ENCODE data around the gene UPP1. TPM values are rescaled to one million over a fixed set of nuclear protein-coding genes. Genes with fewer than 3 reads are reported as not detected.
A peak's percentile ranks its signal among the peaks of the same experiment; 100 is the strongest.

UPP1 gene
- total RNA-seq, 2 experiments from 2014 or later: 89.6 to 93.3 TPM

- ChIA-PET CTCF (interaction anchor here (0.9 to 2.4 kb wide), 3 partner anchors 20 to 115 kb away, joined by 3 to 12 read pairs (median 5); no protein-coding TSS in a partner anchor), POLR2A (interaction anchor here (0.6 to 1.2 kb wide), 5 partner anchors 10 to 174 kb away, joined by 3 to 4 read pairs (median 3); no protein-coding TSS in a partner anchor)
- peaks cover 54% of the 10 kb centered on the region for H3K4me1 Mint-ChIP-seq (ENCODE audit: low read depth)
- ATAC-seq (peak; percentile 25), DNase-seq (peak; percentile 68)
- intact Hi-C loops (cut with micrococcal nuclease): no loop called here
- peaks cover 2% of the 10 kb centered on the region for H3K36me3 Mint-ChIP-seq (ENCODE audit: low read depth)
- TF ChIP-seq CTCF (IDR thresholded peaks at IDR 0.05): no peak
- no peaks in the 10 kb centered on the region for H3K9me3 Mint-ChIP-seq
- peak overlapping the region; percentile 3 for H3K4me3 Mint-ChIP-seq
- H3K27me3 Mint-ChIP-seq: no peaks in the 10 kb centered on the region
- H3K27ac Mint-ChIP-seq: peak overlapping the region; percentile 81
Observed at GRCh38 chr7:48083114-48083830, 5.8 kb upstream of the UPP1 start.

- peaks cover 5% of the 10 kb centered on the region for H3K36me3 Mint-ChIP-seq (ENCODE audit: low read depth)
- ChIA-PET CTCF (interaction anchor here (1.0 to 2.2 kb wide), 6 partner anchors 9 to 101 kb away, joined by 3 to 13 read pairs (median 4); no protein-coding TSS in a partner anchor), POLR2A (interaction anchor here (0.8 to 1.8 kb wide), 6 partner anchors 11 to 40 kb away, joined by 3 to 7 read pairs (median 5); no protein-coding TSS in a partner anchor)
- H3K27ac Mint-ChIP-seq: peak overlapping the region; percentile 89
- H3K9me3 Mint-ChIP-seq: no peaks in the 10 kb centered on the region
- intact Hi-C loops (cut with micrococcal nuclease): loop anchor here (1.0 to 5.0 kb wide), 3 partner anchors 43 to 106 kb away; partner anchors contain the start of gene HUS1
- peak; percentile 93 for DNase-seq
- peaks cover 54% of the 10 kb centered on the region for H3K4me1 Mint-ChIP-seq (ENCODE audit: low read depth)
- peak; percentile 43 for ATAC-seq
- no peak for TF ChIP-seq CTCF (IDR thresholded peaks at IDR 0.05)
- H3K4me3 Mint-ChIP-seq: peak overlapping the region; percentile 39
- no peaks in the 10 kb centered on the region for H3K27me3 Mint-ChIP-seq
Observed at GRCh38 chr7:48084727-48085432, 4.2 kb upstream of the UPP1 start.

GRCh38 chr7:48085433-48085791 lies 3.7 kb upstream of the UPP1 start:
- ChIA-PET CTCF (interaction anchor here (1.0 to 2.2 kb wide), 5 partner anchors 10 to 102 kb away, joined by 3 to 13 read pairs (median 3); no protein-coding TSS in a partner anchor), POLR2A (interaction anchor here (0.8 to 1.8 kb wide), 6 partner anchors 10 to 40 kb away, joined by 3 to 7 read pairs (median 5); no protein-coding TSS in a partner anchor)
- ATAC-seq: no peak
- peaks cover 10% of the 10 kb centered on the region for H3K36me3 Mint-ChIP-seq (ENCODE audit: low read depth)
- peak overlapping the region; percentile 89 for H3K27ac Mint-ChIP-seq
- peaks cover 59% of the 10 kb centered on the region for H3K4me1 Mint-ChIP-seq (ENCODE audit: low read depth)
- no peak for TF ChIP-seq CTCF (IDR thresholded peaks at IDR 0.05)
- H3K4me3 Mint-ChIP-seq: peak overlapping the region; percentile 39
- no peaks in the 10 kb centered on the region for H3K9me3 Mint-ChIP-seq
- intact Hi-C loops (cut with micrococcal nuclease): loop anchor here (1.0 to 5.0 kb wide), 3 partner anchors 43 to 106 kb away; partner anchors contain the start of gene HUS1
- DNase-seq: no peak
- no peaks in the 10 kb centered on the region for H3K27me3 Mint-ChIP-seq

GRCh38 chr7:48085942-48086341 lies 3.1 kb upstream of the UPP1 start:
- peak overlapping the region; percentile 89 for H3K27ac Mint-ChIP-seq
- H3K27me3 Mint-ChIP-seq: no peaks in the 10 kb centered on the region
- ATAC-seq: no peak
- TF ChIP-seq CTCF (IDR thresholded peaks at IDR 0.05): no peak
- peaks cover 63% of the 10 kb centered on the region for H3K4me1 Mint-ChIP-seq (ENCODE audit: low read depth)
- DNase-seq: no peak
- H3K4me3 Mint-ChIP-seq: peak overlapping the region; percentile 81
- peaks cover 15% of the 10 kb centered on the region for H3K36me3 Mint-ChIP-seq (ENCODE audit: low read depth)
- POLR2A ChIA-PET: interaction anchor here (0.8 to 1.8 kb wide), 6 partner anchors 10 to 41 kb away, joined by 3 to 7 read pairs (median 5); no protein-coding TSS in a partner anchor
- CTCF ChIA-PET: interaction anchor here (1.2 to 2.2 kb wide), 4 partner anchors 24 to 102 kb away, joined by 3 to 13 read pairs (median 4); no protein-coding TSS in a partner anchor
- H3K9me3 Mint-ChIP-seq: no peaks in the 10 kb centered on the region
- intact Hi-C loops (cut with micrococcal nuclease): loop anchor here (1.0 to 5.0 kb wide), 3 partner anchors 44 to 107 kb away; partner anchors contain the start of gene HUS1

All from activated CD8-positive, alpha-beta T cell treated with anti-CD3 and anti-CD28 coated beads for 36 hours (primary cell).